GM18505 (cell line): ENCODE data around the gene GAPT.
"Not testable (repeated sequence)": the region's sequence is repeated elsewhere in the genome, so short reads cannot be mapped to it uniquely, and the experiment has no call there.

Experiments
- ATAC-seq: cut with Tn5 transposase; IDR thresholded peaks from one replicate; pipeline ENCODE4 v1.9.1; 2021; ENCODE audit not compliant: unreplicated experiment
- POLR2A ChIP-seq: IDR thresholded peaks from 4 replicates; pipeline ENCODE4 v1.6.1; 2011; ENCODE audit warnings: borderline replicate concordance; ENCODE audit not compliant: insufficient read depth, insufficient read length; ENCODE audit errors: extremely low read depth

The GAPT gene

GRCh38 chr5:58501778-58502417 lies 10.7 kb downstream of the GAPT start:
- no peak for TF ChIP-seq POLR2A
- no peak for ATAC-seq

- no peak for ATAC-seq
- TF ChIP-seq POLR2A, result no peak
Measured at GRCh38 chr5:58503390-58504046, 12.3 kb downstream of the GAPT start.

- no peak for ATAC-seq
- TF ChIP-seq POLR2A, result no peak
Measured at GRCh38 chr5:58504766-58505165, 13.5 kb downstream of the GAPT start.

- TF ChIP-seq POLR2A, result no peak
- ATAC-seq, result no peak
Measured at GRCh38 chr5:58505502-58505901, 14.3 kb downstream of the GAPT start.

GRCh38 chr5:58505971-58506640 lies 14.9 kb downstream of the GAPT start:
- ATAC-seq, result peak; percentile 70
- TF ChIP-seq POLR2A, result no peak

GRCh38 chr5:58507715-58508114 lies 16.5 kb downstream of the GAPT start:
- TF ChIP-seq POLR2A, result no peak
- ATAC-seq, result no peak

- ATAC-seq, result no peak
- TF ChIP-seq POLR2A, result no peak
Measured at GRCh38 chr5:58517198-58517597, 26.0 kb downstream of the GAPT start.

GRCh38 chr5:58523956-58524355 lies 32.7 kb downstream of the GAPT start:
- ATAC-seq, result no peak
- no peak for TF ChIP-seq POLR2A

GRCh38 chr5:58524571-58524970 lies 33.3 kb downstream of the GAPT start:
- TF ChIP-seq POLR2A, result no peak
- ATAC-seq, result no peak

GRCh38 chr5:58530942-58531490 lies 39.8 kb downstream of the GAPT start:
- no peak for ATAC-seq
- no peak for TF ChIP-seq POLR2A

GRCh38 chr5:58541935-58542334 lies 50.7 kb downstream of the GAPT start:
- not testable (repeated sequence) for ATAC-seq

GRCh38 chr5:58542709-58543108 lies 51.5 kb downstream of the GAPT start:
- no peak for ATAC-seq
- no peak for TF ChIP-seq POLR2A

- ATAC-seq, result no peak
- TF ChIP-seq POLR2A, result no peak
Measured at GRCh38 chr5:58543723-58544122, 52.5 kb downstream of the GAPT start.

GRCh38 chr5:58544195-58544594 lies 53.0 kb downstream of the GAPT start:
- no peak for ATAC-seq

More at GRCh38 chr5:58544195-58544594, 53.0 kb downstream of the GAPT start:
- no peak for TF ChIP-seq POLR2A
